H1 (cell line): ENCODE measurements around the gene SYT17. TPM values are rescaled to one million over a fixed set of nuclear protein-coding genes. Genes with fewer than 3 reads are reported as not detected.

Experiments used
- CBX5 ChIP-seq: fragments of 300-800, 300-1000 bp; sonication (generic); IDR thresholded peaks from 2 replicates; pipeline ENCODE4 v1.7.1; 2016; ENCODE audit warnings: antibody characterized with exemption, low read length, low read depth
- EP300 ChIP-seq, 2 experiments: IDR thresholded peaks; 1 replicate in 1 of 2; 2 replicates in 1 of 2; pipeline ENCODE4 v1.6.1; 2011 to 2012; ENCODE audit warnings: low read depth in 2 of 2, low read length in 2 of 2, mild to moderate bottlenecking in 2 of 2, borderline replicate concordance in 1 of 2, inconsistent platforms in 1 of 2, moderate library complexity in 1 of 2
- KDM1A ChIP-seq: fragments of 200-600, 300-600 bp; sonication (generic); IDR thresholded peaks from 2 replicates; pipeline ENCODE4 v1.7.1; 2016; ENCODE audit warnings: mild to moderate bottlenecking, low read length, borderline replicate concordance
- polyA plus RNA-seq, 7 experiments: library from polyadenylated mRNA; depleted of rRNA in 3 of 7; stranded (reverse) in 5 of 7; unstranded in 2 of 7; fragments of >200 nt in 5 of 7; fragments of 200-250 nt in 2 of 7; gene quantifications; 1 replicate in 5 of 7; 2 replicates in 1 of 7; 4 replicates in 1 of 7; pipeline versions ENCODE4 v1.2.1 to v1.2.3, GENCODE V29; 2011 to 2013; ENCODE audit warnings: missing spikeins in 2 of 7, mixed read lengths in 2 of 7
- total RNA-seq: library from RNA; stranded (reverse); fragmentation: NEBNext Ultra II Directional; extraction: Animal tissue kit (Norgen Biotek cat#: 25700); gene quantifications from 2 replicates; pipeline ENCODE4 v1.2.1, GENCODE V29; 2021

SYT17 gene
- total and polyA plus RNA-seq, 2 of the 8 experiments (the other 6 are each of a cell fraction or from before 2014, with no cell fraction given), result 5.8 to 18.1 TPM

GRCh38 chr16:19180741-19181140, 12.7 kb downstream of the SYT17 start (continued):
- TF ChIP-seq KDM1A (no peak), CBX5 (no peak), EP300 (IDR thresholded peaks at IDR 0.05; ENCODE audit: borderline replicate concordance in 1 of 2, low read depth in 2 of 2, low read length in 2 of 2) (no peak)
